Activated CD4-positive, alpha-beta memory T cell treated with anti-CD3 and anti-CD28 coated beads, Interleukin-2, amount 10 ng/mL, durations not matched to agents 7 days and 5 days (primary cell): ENCODE data around the gene ZBTB7B. TPM values are rescaled to one million over a fixed set of nuclear protein-coding genes. Genes with fewer than 3 reads are reported as not detected.
"Not testable (repeated sequence)": the region's sequence is repeated elsewhere in the genome, so short reads cannot be mapped to it uniquely, and the experiment has no call there.

Experiments used
- CTCF ChIA-PET: fragments of 350-600 bp; sonication (Branson Sonifier 250); formaldehyde crosslinking; loops from one replicate; lab custom pipeline; 2021; ENCODE audit warnings: antibody characterized with exemption, inconsistent platforms; lab: Charles Lee
- POLR2A ChIA-PET: fragments of 350-600 bp; sonication (Branson Sonifier 250); formaldehyde crosslinking; loops from one replicate; lab custom pipeline; 2021; ENCODE audit warnings: antibody characterized with exemption; lab: Charles Lee
- DNase-seq: peaks from one replicate; pipeline ENCODE4 v3.0.0-alpha.2; 2020
- H3K27ac Mint-ChIP-seq: one replicate; pipeline ENCODE4 v1.8.0; 2021; ENCODE audit warnings: mild to moderate bottlenecking, mixed read lengths
- H3K27me3 Mint-ChIP-seq: one replicate; pipeline ENCODE4 v1.8.0; 2021; ENCODE audit warnings: mixed read lengths
- H3K36me3 Mint-ChIP-seq: one replicate; pipeline ENCODE4 v1.8.0; 2021; ENCODE audit warnings: low read depth, mixed read lengths
- H3K4me1 Mint-ChIP-seq: one replicate; pipeline ENCODE4 v1.8.0; 2021; ENCODE audit warnings: mixed read lengths
- H3K4me3 Mint-ChIP-seq: one replicate; pipeline ENCODE4 v1.8.0; 2021; ENCODE audit warnings: mild to moderate bottlenecking, mixed read lengths
- H3K9me3 Mint-ChIP-seq: one replicate; pipeline ENCODE4 v1.8.0; 2021; ENCODE audit warnings: mixed read lengths
- total RNA-seq, 2 experiments: library from RNA; stranded (reverse); gene quantifications; one replicate each; pipeline ENCODE4 v1.2.3, GENCODE V29; 2021

ZBTB7B gene
- total RNA-seq, 2 experiments from 2014 or later = 151 to 152 TPM

DNA sequence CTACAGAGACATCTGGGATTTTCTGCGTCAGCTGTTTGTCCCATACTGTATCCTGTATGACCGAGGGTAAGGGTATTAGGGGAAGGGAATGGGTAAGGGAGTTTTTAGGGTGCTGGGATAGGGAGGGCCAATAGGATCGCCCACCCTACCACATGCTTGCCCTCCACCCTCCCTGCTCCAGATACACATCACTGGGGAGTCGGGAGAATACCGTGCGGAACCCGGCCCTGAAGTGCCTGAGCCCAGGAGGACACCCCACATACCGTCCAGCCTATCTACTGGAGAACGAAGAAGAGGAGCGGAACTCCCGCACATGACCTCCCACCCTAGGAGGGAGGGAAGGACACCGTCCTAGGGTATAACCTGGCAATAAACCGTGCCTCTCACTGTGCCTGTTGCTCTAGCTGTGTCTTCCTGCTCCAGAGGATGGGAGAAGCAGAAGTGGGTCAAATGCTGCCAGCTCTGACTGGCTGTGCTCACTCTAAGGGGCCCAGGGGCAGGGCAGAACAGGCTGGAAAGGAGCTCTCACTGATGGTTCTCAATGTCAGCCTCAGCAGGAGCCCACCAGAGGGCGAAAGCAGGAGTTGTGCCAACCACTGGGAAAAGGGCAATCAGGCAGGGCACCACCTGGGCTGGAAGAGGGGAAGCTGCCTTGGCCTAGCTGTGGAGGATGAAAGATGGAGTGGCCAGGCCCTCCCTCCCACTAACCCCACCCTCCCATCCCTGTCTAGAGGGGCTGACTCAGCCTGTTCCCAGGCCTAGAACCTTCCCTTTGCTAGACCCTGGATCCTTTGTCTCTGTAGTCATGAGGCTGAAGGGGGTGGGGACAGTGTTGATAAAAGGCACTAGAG, 9.7 kb upstream of the ZBTB7B start:
- Mint-ChIP-seq H3K27ac (no peak overlapping the region), H3K4me1 (peaks cover 23% of the 10 kb centered on the region), H3K36me3 (peaks cover 26% of the 10 kb centered on the region), H3K4me3 (no peak overlapping the region), H3K9me3 (no peaks in the 10 kb centered on the region), H3K27me3 (no peaks in the 10 kb centered on the region)
- DNase-seq = no peak
- CTCF ChIA-PET = interaction anchor here (1.0 to 11.4 kb wide), 4 partner anchors 22 to 92 kb away, joined by 3 to 139 read pairs (median 6); partner anchors contain the start of gene PYGO2
- POLR2A ChIA-PET = interaction anchor here (0.7 to 13.2 kb wide), 6 partner anchors 8 to 79 kb away, joined by 3 to 203 read pairs (median 14); partner anchors contain the start of genes CKS1B, FLAD1 and PMVK

DNA sequence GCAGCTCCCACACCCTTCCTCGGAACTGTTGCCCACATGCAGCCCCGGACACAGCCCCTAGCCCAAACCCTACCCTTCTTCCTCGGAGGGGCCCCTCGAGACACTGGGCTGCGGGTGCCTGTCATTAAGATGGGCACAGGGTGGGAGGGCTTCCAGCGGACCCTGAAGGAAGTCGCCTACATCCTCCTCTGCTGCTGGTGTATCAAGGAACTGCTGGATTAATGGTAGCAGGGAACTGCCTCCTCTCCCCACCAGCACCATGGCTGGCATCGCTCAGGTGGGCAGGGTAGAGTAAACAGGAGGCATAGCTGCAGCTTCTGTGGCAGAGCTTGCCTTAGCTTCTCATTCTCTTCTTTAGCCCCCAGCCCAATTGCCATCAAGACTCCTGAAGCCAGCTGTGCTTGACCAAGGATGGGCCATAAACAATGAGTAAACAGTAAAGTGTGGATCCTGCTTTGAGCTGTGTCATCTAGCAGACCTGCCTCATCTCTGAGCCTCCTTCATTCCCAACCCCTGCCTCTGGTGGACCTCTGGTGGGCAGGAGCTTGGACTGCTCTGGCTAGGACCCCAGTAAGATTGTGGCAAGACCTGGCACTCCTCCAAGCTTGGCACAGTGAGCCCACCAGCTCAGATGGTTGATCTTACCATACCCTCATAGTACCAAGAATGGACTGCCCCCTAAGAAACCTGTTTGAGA, 8.9 kb upstream of the ZBTB7B start, which contains the start of gene LENEP:
TSS of gene LENEP (plus strand) at position 15 of the 697 bp plus-strand sequence. CDS start at position 37, 22 bp downstream.
- no peak within 1 kb of the TSS for H3K27ac Mint-ChIP-seq
- ChIA-PET POLR2A (interaction anchor here (0.7 to 13.2 kb wide), 9 partner anchors 9 to 78 kb away, joined by 3 to 203 read pairs (median 4); partner anchors contain the start of genes CKS1B, FLAD1, PBXIP1 and PMVK), CTCF (interaction anchor here (0.9 to 11.4 kb wide), 5 partner anchors 22 to 98 kb away, joined by 3 to 139 read pairs (median 4); partner anchors contain the start of gene PYGO2)
- peaks cover 19% of the 10 kb centered on the region for H3K36me3 Mint-ChIP-seq
- no peaks in the 10 kb centered on the region for H3K27me3 Mint-ChIP-seq
- no peak within 1 kb of the TSS for H3K4me3 Mint-ChIP-seq
- H3K4me1 Mint-ChIP-seq = peaks cover 22% of the 10 kb centered on the region
- DNase-seq = no peak
- H3K9me3 Mint-ChIP-seq = no peaks in the 10 kb centered on the region

DNA sequence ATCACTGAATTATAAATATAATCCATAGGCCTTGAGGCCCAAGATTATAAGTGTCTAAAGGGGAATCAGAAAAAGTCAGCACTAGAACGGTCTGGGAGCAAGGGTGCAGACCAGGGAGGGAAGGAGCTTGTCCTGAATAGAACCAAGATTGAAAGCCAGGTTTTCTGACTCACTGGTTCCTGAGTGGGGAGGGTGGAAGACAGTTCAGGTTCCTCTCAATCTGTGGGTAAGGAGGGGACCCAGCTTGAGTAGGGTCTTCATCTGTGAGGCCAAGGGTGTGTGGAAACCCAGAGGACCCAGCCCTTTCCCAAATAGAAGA, 8.4 kb upstream of the ZBTB7B start:
- H3K4me3 Mint-ChIP-seq = no peak overlapping the region
- H3K27me3 Mint-ChIP-seq = no peaks in the 10 kb centered on the region
- ChIA-PET POLR2A (interaction anchor here (1.0 to 13.2 kb wide), 9 partner anchors 10 to 67 kb away, joined by 3 to 203 read pairs (median 4); partner anchors contain the start of genes CKS1B, FLAD1, PBXIP1 and PMVK), CTCF (interaction anchor here (0.9 to 11.4 kb wide), 4 partner anchors 21 to 97 kb away, joined by 4 to 139 read pairs (median 6); no protein-coding TSS in a partner anchor)
- no peak overlapping the region for H3K27ac Mint-ChIP-seq
- H3K36me3 Mint-ChIP-seq = peaks cover 14% of the 10 kb centered on the region
- H3K4me1 Mint-ChIP-seq = peaks cover 23% of the 10 kb centered on the region
- DNase-seq = no peak
- no peaks in the 10 kb centered on the region for H3K9me3 Mint-ChIP-seq

DNA sequence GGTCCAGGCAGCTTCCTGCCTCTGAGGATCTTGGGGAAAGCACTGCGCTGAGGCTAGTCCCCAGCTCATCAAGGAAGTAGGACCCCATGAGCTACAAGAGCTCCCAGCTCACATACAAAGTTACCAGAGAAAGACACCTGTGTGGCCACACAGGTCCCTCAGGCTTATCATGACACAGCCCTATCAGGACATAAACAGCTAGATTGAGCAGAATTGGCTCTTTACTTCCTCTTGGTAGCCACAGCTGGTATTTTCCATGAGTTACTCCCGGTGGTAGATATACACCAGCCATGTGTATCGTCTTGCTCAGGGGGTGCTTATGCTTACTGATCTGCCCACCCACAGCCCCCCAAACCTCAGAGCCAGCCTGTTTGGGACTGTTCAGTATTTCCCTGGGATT, 8.0 kb upstream of the ZBTB7B start:
- H3K27me3 Mint-ChIP-seq = no peaks in the 10 kb centered on the region
- H3K4me3 Mint-ChIP-seq = no peak overlapping the region
- no peak overlapping the region for H3K27ac Mint-ChIP-seq
- H3K9me3 Mint-ChIP-seq = no peaks in the 10 kb centered on the region
- ChIA-PET CTCF (interaction anchor here (0.9 to 11.4 kb wide), 4 partner anchors 21 to 1486 kb away, joined by 3 to 139 read pairs (median 6); no protein-coding TSS in a partner anchor), POLR2A (interaction anchor here (1.0 to 13.2 kb wide), 8 partner anchors 10 to 67 kb away, joined by 3 to 203 read pairs (median 5); partner anchors contain the start of genes CKS1B, FLAD1 and PBXIP1)
- H3K4me1 Mint-ChIP-seq = peaks cover 24% of the 10 kb centered on the region
- H3K36me3 Mint-ChIP-seq = peaks cover 10% of the 10 kb centered on the region
- DNase-seq = no peak

DNA sequence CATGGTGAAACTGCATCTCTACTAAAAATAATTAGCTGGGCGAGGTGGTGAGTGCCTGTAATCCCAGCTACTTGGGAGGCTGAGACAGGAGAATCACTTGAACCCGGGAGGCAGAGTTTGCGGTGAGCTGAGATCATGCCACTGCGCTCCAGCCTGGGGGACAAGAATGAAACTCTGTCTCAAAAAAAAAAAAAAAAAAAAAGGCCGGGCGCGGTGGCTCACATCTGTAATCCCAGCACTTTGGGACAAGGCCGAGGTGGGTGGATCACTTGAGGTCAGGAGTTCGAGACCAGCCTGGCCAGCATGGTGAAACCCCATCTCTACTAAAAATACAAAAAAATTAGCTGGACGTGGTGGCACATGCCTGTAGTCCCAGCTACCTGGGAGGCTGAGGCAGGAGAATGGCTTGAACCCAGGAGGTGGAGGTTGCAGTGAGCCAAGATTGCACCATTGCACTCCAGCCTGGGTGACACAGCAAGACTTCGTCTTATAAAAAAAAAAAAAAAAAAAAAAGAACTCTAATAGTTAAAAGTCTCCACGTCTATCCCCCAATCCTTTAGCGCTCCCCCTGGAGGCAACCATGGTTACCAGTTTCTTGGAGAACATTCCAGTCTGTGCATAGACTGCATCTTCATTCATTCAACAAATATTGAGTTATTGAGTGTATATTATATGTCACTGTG, 7.2 kb upstream of the ZBTB7B start:
- H3K27ac Mint-ChIP-seq = not testable (repeated sequence)
- POLR2A ChIA-PET = interaction anchor here (1.2 to 13.2 kb wide), 6 partner anchors 13 to 41 kb away, joined by 3 to 203 read pairs (median 15); partner anchors contain the start of genes CKS1B, FLAD1 and PBXIP1

DNA sequence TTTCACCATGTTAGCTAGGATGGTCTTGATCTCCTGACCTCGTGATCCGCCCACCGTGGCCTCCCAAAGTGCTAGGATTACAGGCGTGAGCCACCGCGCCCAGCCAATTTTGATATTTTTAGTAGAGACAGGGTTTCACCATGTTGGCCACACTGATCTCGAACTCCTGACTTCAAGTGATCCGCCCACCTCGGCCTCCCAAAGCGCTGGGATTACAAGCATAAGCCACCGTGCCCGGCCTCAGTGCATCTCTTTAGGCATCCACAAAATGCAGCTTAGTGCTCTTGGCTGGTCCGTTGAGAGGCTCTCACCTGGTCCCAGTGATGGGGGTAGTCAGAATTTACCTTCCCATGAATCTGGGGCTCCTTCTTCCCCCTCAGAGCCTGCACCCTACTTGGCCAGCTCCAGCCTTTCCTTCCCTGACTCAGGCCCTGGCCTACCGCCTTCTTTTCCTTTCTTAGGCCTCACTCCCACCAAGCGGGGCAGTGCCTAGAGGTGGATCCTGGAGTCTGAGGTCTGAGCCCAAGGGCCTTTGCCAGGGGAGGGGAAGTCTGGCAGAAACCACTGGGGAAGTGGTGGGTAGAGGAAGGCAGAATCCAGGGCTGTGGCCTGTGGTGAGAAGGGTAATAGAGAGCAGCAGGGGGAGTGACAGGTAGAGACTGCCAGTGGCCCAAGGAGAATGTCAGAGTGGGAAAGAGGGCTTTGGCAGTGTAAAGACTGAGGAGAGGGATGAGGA, 5.5 kb upstream of the ZBTB7B start:
- H3K36me3 Mint-ChIP-seq = no peaks in the 10 kb centered on the region
- DNase-seq = no peak
- POLR2A ChIA-PET = interaction anchor here (0.8 to 13.2 kb wide), 5 partner anchors 9 to 43 kb away, joined by 3 to 203 read pairs (median 7); partner anchors contain the start of genes CKS1B and FLAD1
- H3K27ac Mint-ChIP-seq = no peak overlapping the region
- CTCF ChIA-PET = interaction anchor here (0.6 to 11.4 kb wide), 9 partner anchors 13 to 64 kb away, joined by 3 to 139 read pairs (median 6); partner anchors contain the start of genes ADAM15 and FLAD1
- no peaks in the 10 kb centered on the region for H3K27me3 Mint-ChIP-seq
- H3K4me3 Mint-ChIP-seq = no peak overlapping the region
- no peaks in the 10 kb centered on the region for H3K9me3 Mint-ChIP-seq
- peaks cover 31% of the 10 kb centered on the region for H3K4me1 Mint-ChIP-seq

More for the DNA sequence above, 7.2 kb upstream of the ZBTB7B start:
- CTCF ChIA-PET = interaction anchor here (0.7 to 11.4 kb wide), 10 partner anchors 11 to 1485 kb away, joined by 3 to 139 read pairs (median 3); partner anchors contain the start of gene FLAD1
- H3K9me3 Mint-ChIP-seq, H3K27me3 Mint-ChIP-seq, H3K4me3 Mint-ChIP-seq, H3K36me3 Mint-ChIP-seq, DNase-seq: not testable (repeated sequence)
- peaks cover 31% of the 10 kb centered on the region for H3K4me1 Mint-ChIP-seq

DNA sequence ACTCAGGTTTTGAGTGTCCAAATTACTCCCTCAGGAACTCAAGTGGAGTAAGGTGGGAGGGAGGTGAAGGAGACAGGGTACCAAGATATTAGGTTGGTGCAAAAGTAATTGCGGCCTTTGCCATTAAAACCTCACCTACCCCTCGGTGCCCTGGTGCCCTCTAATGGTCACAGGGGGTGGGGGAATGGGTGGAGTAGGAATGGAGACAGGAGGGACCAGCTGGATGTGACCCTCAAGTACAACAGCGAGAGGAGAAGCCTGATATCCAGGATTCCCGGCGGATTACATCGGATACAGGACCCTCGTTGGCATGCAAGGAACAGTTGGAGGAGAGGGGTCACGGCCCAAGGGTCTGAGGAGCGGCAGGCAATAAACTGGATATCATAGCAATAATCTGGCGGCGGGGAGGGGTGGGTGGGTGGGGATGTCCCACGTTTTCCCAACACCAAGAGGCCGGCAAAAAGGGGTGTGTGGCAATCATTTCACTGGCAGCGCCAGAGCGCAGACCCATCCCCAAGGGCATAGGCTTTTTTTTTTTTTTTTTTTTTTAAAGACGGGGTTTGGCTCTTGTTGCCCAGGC, 4.3 kb upstream of the ZBTB7B start:
- H3K36me3 Mint-ChIP-seq = peaks cover 4% of the 10 kb centered on the region
- H3K4me3 Mint-ChIP-seq = no peak overlapping the region
- no peaks in the 10 kb centered on the region for H3K9me3 Mint-ChIP-seq
- peak overlapping the region; percentile 54 for H3K27ac Mint-ChIP-seq
- ChIA-PET POLR2A (interaction anchor here (1.0 to 13.2 kb wide), 7 partner anchors 15 to 62 kb away, joined by 5 to 203 read pairs (median 11); partner anchors contain the start of genes ADAM15, CKS1B, FLAD1 and PBXIP1), CTCF (interaction anchor here (0.6 to 11.4 kb wide), 22 partner anchors 10 to 329 kb away, joined by 3 to 139 read pairs (median 4); partner anchors contain the start of genes CKS1B, FLAD1, KRTCAP2 and PBXIP1)
- no peaks in the 10 kb centered on the region for H3K27me3 Mint-ChIP-seq
- no peak for DNase-seq
- H3K4me1 Mint-ChIP-seq = peaks cover 31% of the 10 kb centered on the region

DNA sequence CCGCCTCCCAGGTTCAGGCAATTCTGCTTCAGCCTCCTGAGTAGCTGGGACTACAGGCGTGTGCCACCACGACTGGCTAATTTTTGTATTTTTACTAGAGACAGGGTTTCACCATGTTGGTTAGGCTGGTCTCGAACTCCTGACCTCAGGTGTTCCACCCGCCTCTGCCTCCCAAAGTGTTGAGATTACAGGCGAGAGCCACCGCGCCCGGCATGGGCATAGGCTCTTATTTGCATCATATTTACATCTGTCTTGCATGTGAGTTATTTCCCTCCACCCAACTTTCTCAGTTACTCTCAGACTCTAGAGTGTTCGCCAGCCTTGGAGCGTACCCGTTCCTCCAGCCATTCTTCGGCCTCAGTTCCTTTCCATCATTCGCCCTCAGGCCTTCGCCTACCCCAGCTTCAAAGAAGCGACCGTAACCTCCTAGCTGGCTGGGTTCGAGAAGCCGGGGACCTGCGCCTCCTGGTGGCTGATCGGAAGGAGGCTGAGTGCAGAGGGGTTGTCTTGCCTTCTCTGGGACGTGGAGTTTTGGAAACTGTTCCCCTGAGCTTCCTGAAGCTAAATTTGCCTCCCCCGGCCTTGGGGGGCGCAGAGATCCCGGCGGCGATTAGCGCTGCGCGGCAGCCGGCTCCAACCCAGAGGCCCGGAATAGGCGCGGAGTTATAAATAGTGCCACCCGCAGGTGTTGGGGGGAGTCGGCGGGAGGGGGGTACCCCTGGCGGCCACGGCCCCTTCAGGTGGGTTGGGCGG, 3.6 kb upstream of the ZBTB7B start:
- peaks cover 8% of the 10 kb centered on the region for H3K36me3 Mint-ChIP-seq
- CTCF ChIA-PET = interaction anchor here (0.6 to 11.4 kb wide), 27 partner anchors 9 to 439 kb away, joined by 3 to 139 read pairs (median 4); partner anchors contain the start of genes ADAM15, CKS1B, FLAD1 and KRTCAP2
- H3K4me1 Mint-ChIP-seq = peaks cover 33% of the 10 kb centered on the region
- H3K9me3 Mint-ChIP-seq = no peaks in the 10 kb centered on the region
- peak overlapping the region; percentile 72 for H3K4me3 Mint-ChIP-seq
- no peaks in the 10 kb centered on the region for H3K27me3 Mint-ChIP-seq
- H3K27ac Mint-ChIP-seq = peak overlapping the region; percentile 85
- DNase-seq = peak; percentile 76
- POLR2A ChIA-PET = interaction anchor here (1.0 to 13.2 kb wide), 8 partner anchors 15 to 62 kb away, joined by 3 to 203 read pairs (median 10); partner anchors contain the start of genes ADAM15, CKS1B, FLAD1 and PBXIP1

DNA sequence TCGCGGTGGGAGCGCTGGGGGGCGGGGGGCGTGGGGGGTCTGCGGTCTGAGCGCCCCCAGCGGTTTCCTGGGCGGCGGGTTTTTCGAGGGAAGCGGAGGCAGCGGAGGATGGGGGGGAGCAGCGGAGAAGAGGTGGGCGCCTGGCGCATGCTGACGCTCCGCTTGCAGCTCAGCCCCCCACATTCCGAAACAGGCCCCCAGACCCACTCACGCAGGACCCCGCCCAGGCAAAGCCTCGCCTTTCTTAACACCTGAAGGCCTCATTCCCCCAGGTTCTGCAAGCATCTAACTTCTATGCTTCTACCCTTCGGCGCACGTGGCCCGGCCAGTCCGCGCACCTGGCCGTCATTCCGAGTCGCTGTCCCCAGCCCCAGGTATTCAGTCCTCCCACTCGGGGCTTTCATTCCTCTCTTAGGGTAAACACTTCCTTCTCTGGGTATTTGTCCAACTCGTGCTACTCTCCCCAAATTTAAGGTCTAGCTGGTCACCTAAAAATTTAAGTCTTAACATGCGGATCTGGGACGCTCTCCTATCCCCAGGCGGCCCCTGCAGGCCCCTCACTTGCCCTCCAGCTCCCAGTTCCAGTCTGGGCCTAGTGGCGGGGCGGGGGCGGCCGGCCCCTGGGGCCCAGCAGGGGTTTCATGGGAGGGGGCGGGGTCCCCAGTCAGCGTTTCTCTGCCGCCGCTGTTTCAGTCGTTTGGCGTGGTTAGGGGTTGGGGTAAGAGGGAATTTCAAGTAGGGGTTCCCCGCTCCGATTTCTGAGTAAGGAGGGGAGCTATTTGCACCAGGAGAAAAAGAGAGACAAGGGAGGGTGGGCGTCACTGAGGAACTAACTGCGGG, 2.8 kb upstream of the ZBTB7B start:
- ChIA-PET CTCF (interaction anchor here (0.6 to 11.4 kb wide), 22 partner anchors 8 to 440 kb away, joined by 3 to 139 read pairs (median 5); partner anchors contain the start of genes ADAM15, CKS1B, FLAD1 and KRTCAP2), POLR2A (interaction anchor here (1.0 to 13.2 kb wide), 10 partner anchors 14 to 63 kb away, joined by 3 to 203 read pairs (median 8); partner anchors contain the start of genes ADAM15, CKS1B, FLAD1 and PBXIP1)
- no peaks in the 10 kb centered on the region for H3K27me3 Mint-ChIP-seq
- no peaks in the 10 kb centered on the region for H3K9me3 Mint-ChIP-seq
- peak overlapping the region; percentile 89 for H3K27ac Mint-ChIP-seq
- H3K4me1 Mint-ChIP-seq = peaks cover 40% of the 10 kb centered on the region
- peak; percentile 41 for DNase-seq
- H3K4me3 Mint-ChIP-seq = peak overlapping the region; percentile 90
- H3K36me3 Mint-ChIP-seq = peaks cover 16% of the 10 kb centered on the region
